Activated CD8-positive, alpha-beta T cell treated with anti-CD3 and anti-CD28 coated beads for 36 hours (primary cell): Measurements from ENCODE around the gene NUDT3. TPM values are rescaled to one million over a fixed set of nuclear protein-coding genes. Genes with fewer than 3 reads are reported as not detected.
"Not testable (repeated sequence)": the region's sequence is repeated elsewhere in the genome, so short reads cannot be mapped to it uniquely, and the experiment has no call there.

Experiments
- ATAC-seq: fragments of 200-7000 bp; cut with Tn5 transposase; one replicate; pipeline ENCODE4 v1.10.0; 2021; ENCODE audit warnings: mild to moderate bottlenecking, moderate library complexity
- CTCF ChIA-PET: fragments of 350-600 bp; sonication (Branson Sonifier 250); formaldehyde crosslinking; loops from one replicate; lab custom pipeline; 2021; ENCODE audit warnings: antibody characterized with exemption; lab: Charles Lee
- POLR2A ChIA-PET: fragments of 350-600 bp; sonication (Branson Sonifier 250); formaldehyde crosslinking; loops from one replicate; lab custom pipeline; 2021; ENCODE audit warnings: antibody characterized with exemption; lab: Charles Lee
- DNase-seq: peaks from one replicate; pipeline ENCODE4 v3.0.0-alpha.2; 2020
- H3K27ac Mint-ChIP-seq: one replicate; pipeline ENCODE4 v1.8.0; 2021; ENCODE audit warnings: mild to moderate bottlenecking, mixed read lengths
- H3K27me3 Mint-ChIP-seq: one replicate; pipeline ENCODE4 v1.8.0; 2021; ENCODE audit warnings: mixed read lengths
- H3K36me3 Mint-ChIP-seq: one replicate; pipeline ENCODE4 v1.8.0; 2021; ENCODE audit warnings: low read depth, mixed read lengths
- H3K4me1 Mint-ChIP-seq: one replicate; pipeline ENCODE4 v1.8.0; 2021; ENCODE audit warnings: low read depth, mixed read lengths
- H3K4me3 Mint-ChIP-seq: one replicate; pipeline ENCODE4 v1.8.0; 2021; ENCODE audit warnings: mild to moderate bottlenecking, moderate library complexity, mixed read lengths
- H3K9me3 Mint-ChIP-seq: one replicate; pipeline ENCODE4 v1.8.0; 2021; ENCODE audit warnings: mixed read lengths
- CTCF ChIP-seq: fragments of 200-600 bp; IDR thresholded peaks from one replicate; pipeline ENCODE4 v1.8.0; 2022; ENCODE audit warnings: antibody characterized with exemption, mild to moderate bottlenecking
- intact Hi-C: fragments of 100-400 bp; cut with micrococcal nuclease; formaldehyde crosslinking; loops from one replicate; pipeline ENCODE4 v1.10.0; 2022
- total RNA-seq, 2 experiments: library from RNA; stranded (reverse); gene quantifications; one replicate each; pipeline ENCODE4 v1.2.3, GENCODE V29; 2021

Gene NUDT3
- total RNA-seq, 2 experiments from 2014 or later, result 15.0 to 15.2 TPM

- no peaks in the 10 kb centered on the region for H3K27me3 Mint-ChIP-seq
- intact Hi-C loops, result loop anchor here (5.0 kb wide), 1 partner anchor 359 kb away; no protein-coding TSS in a partner anchor
- peak overlapping the region; percentile 86 for H3K27ac Mint-ChIP-seq
- POLR2A ChIA-PET, result interaction anchor here (0.7 to 5.7 kb wide), 12 partner anchors 9 to 177 kb away, joined by 3 to 33 read pairs (median 4); partner anchors contain the start of genes HMGA1 and RPS10
- TF ChIP-seq CTCF, result no peak
- CTCF ChIA-PET, result interaction anchor here (0.6 to 4.6 kb wide), 10 partner anchors 12 to 361 kb away, joined by 3 to 61 read pairs (median 8); partner anchors contain the start of genes HMGA1 and NUDT3
- H3K36me3 Mint-ChIP-seq, result peaks cover 21% of the 10 kb centered on the region
- peak; percentile 66 for DNase-seq
- no peak for ATAC-seq
- peaks cover 44% of the 10 kb centered on the region for H3K4me1 Mint-ChIP-seq
- H3K9me3 Mint-ChIP-seq, result no peaks in the 10 kb centered on the region
- peak overlapping the region; percentile 85 for H3K4me3 Mint-ChIP-seq
Measured at GRCh38 chr6:34248198-34248726, 144.2 kb downstream of the NUDT3 start.

- POLR2A ChIA-PET, result interaction anchor here (0.7 to 5.7 kb wide), 12 partner anchors 9 to 177 kb away, joined by 3 to 33 read pairs (median 4); partner anchors contain the start of genes HMGA1, NUDT3 and RPS10
- no peaks in the 10 kb centered on the region for H3K27me3 Mint-ChIP-seq
- CTCF ChIA-PET, result interaction anchor here (0.6 to 4.6 kb wide), 9 partner anchors 30 to 361 kb away, joined by 3 to 61 read pairs (median 5); partner anchors contain the start of gene NUDT3
- H3K36me3 Mint-ChIP-seq, result peaks cover 27% of the 10 kb centered on the region
- TF ChIP-seq CTCF, result no peak
- H3K9me3 Mint-ChIP-seq, result no peaks in the 10 kb centered on the region
- intact Hi-C loops, result loop anchor here (5.0 kb wide), 1 partner anchor 360 kb away; no protein-coding TSS in a partner anchor
- peak overlapping the region; percentile 85 for H3K4me3 Mint-ChIP-seq
- DNase-seq (no peak), ATAC-seq (no peak)
- peaks cover 50% of the 10 kb centered on the region for H3K4me1 Mint-ChIP-seq
- peak overlapping the region; percentile 63 for H3K27ac Mint-ChIP-seq
Measured at GRCh38 chr6:34247481-34248197, 144.8 kb downstream of the NUDT3 start.

GRCh38 chr6:34246563-34247391 lies 145.7 kb downstream of the NUDT3 start:
- intact Hi-C loops, result loop anchor here (5.0 kb wide), 1 partner anchor 361 kb away; no protein-coding TSS in a partner anchor
- DNase-seq (peak; percentile 69), ATAC-seq (peak; percentile 5)
- TF ChIP-seq CTCF, result peak; percentile 54
- Mint-ChIP-seq H3K9me3 (no peaks in the 10 kb centered on the region), H3K27me3 (no peaks in the 10 kb centered on the region), H3K4me1 (peaks cover 59% of the 10 kb centered on the region), H3K27ac (peak overlapping the region; percentile 97), H3K36me3 (peaks cover 35% of the 10 kb centered on the region), H3K4me3 (peak overlapping the region; percentile 48)
- ChIA-PET CTCF (interaction anchor here (1.0 to 4.6 kb wide), 7 partner anchors 10 to 168 kb away, joined by 3 to 61 read pairs (median 4); partner anchors contain the start of gene HMGA1), POLR2A (interaction anchor here (0.6 to 5.7 kb wide), 12 partner anchors 8 to 188 kb away, joined by 3 to 33 read pairs (median 4); partner anchors contain the start of genes HMGA1, NUDT3 and RPS10)

- intact Hi-C loops, result loop anchor here (5.0 kb wide), 1 partner anchor 361 kb away; no protein-coding TSS in a partner anchor
- ChIA-PET CTCF (interaction anchor here (1.0 to 2.1 kb wide), 4 partner anchors 9 to 168 kb away, joined by 3 to 5 read pairs (median 4); partner anchors contain the start of gene HMGA1), POLR2A (interaction anchor here (0.6 to 5.7 kb wide), 9 partner anchors 9 to 179 kb away, joined by 3 to 33 read pairs (median 5); partner anchors contain the start of genes HMGA1, NUDT3 and RPS10)
- H3K27me3 Mint-ChIP-seq, result no peaks in the 10 kb centered on the region
- H3K9me3 Mint-ChIP-seq, result no peaks in the 10 kb centered on the region
- no peak overlapping the region for H3K4me3 Mint-ChIP-seq
- H3K27ac Mint-ChIP-seq, result peak overlapping the region; percentile 97
- no peak for ATAC-seq
- H3K36me3 Mint-ChIP-seq, result peaks cover 41% of the 10 kb centered on the region
- no peak for DNase-seq
- peaks cover 65% of the 10 kb centered on the region for H3K4me1 Mint-ChIP-seq
- TF ChIP-seq CTCF, result no peak
Measured at GRCh38 chr6:34246249-34246562, 146.3 kb downstream of the NUDT3 start.

- peaks cover 69% of the 10 kb centered on the region for H3K4me1 Mint-ChIP-seq
- POLR2A ChIA-PET, result interaction anchor here (0.6 to 5.7 kb wide), 9 partner anchors 9 to 179 kb away, joined by 3 to 33 read pairs (median 12); partner anchors contain the start of genes HMGA1, NUDT3 and RPS10
- not testable (repeated sequence) for DNase-seq, ATAC-seq, H3K9me3 Mint-ChIP-seq, H3K4me3 Mint-ChIP-seq, H3K27me3 Mint-ChIP-seq
- H3K27ac Mint-ChIP-seq, result peak overlapping the region; percentile 97
- intact Hi-C loops, result loop anchor here (5.0 kb wide), 1 partner anchor 362 kb away; no protein-coding TSS in a partner anchor
- peaks cover 46% of the 10 kb centered on the region for H3K36me3 Mint-ChIP-seq
- CTCF ChIA-PET, result interaction anchor here (1.0 to 2.1 kb wide), 4 partner anchors 9 to 169 kb away, joined by 3 to 5 read pairs (median 4); partner anchors contain the start of gene HMGA1
Measured at GRCh38 chr6:34245761-34246140, 146.7 kb downstream of the NUDT3 start.

- ChIA-PET CTCF (interaction anchor here (1.1 to 1.8 kb wide), 2 partner anchors 50 to 169 kb away, joined by 3 to 6 read pairs; no protein-coding TSS in a partner anchor), POLR2A (interaction anchor here (0.7 to 5.7 kb wide), 5 partner anchors 8 to 180 kb away, joined by 3 to 33 read pairs (median 13); partner anchors contain the start of genes HMGA1 and RPS10)
- ATAC-seq, DNase-seq, H3K9me3 Mint-ChIP-seq, H3K4me3 Mint-ChIP-seq, H3K27me3 Mint-ChIP-seq: not testable (repeated sequence)
- Mint-ChIP-seq H3K27ac (peak overlapping the region; percentile 97), H3K36me3 (peaks cover 51% of the 10 kb centered on the region), H3K4me1 (peaks cover 75% of the 10 kb centered on the region)
- intact Hi-C loops, result loop anchor here (5.0 kb wide), 1 partner anchor 362 kb away; no protein-coding TSS in a partner anchor
Measured at GRCh38 chr6:34245032-34245760, 147.3 kb downstream of the NUDT3 start.
